Activated naive CD4-positive, alpha-beta T cell treated with anti-CD3 and anti-CD28 coated beads, Interleukin-2, amount 50 U/mL, for 24 hours (primary cell): Measurements from ENCODE around the gene TMEM117.
"Not testable (repeated sequence)": the region's sequence is repeated elsewhere in the genome, so short reads cannot be mapped to it uniquely, and the experiment has no call there.

Source experiments
- H3K27ac Mint-ChIP-seq: one replicate; pipeline ENCODE4 v1.8.0; 2021; ENCODE audit warnings: mild to moderate bottlenecking, mixed read lengths
- H3K27me3 Mint-ChIP-seq: one replicate; pipeline ENCODE4 v1.8.0; 2021; ENCODE audit warnings: mixed read lengths
- H3K36me3 Mint-ChIP-seq: one replicate; pipeline ENCODE4 v1.8.0; 2021; ENCODE audit warnings: mixed read lengths
- H3K4me1 Mint-ChIP-seq: one replicate; pipeline ENCODE4 v1.8.0; 2021; ENCODE audit warnings: mixed read lengths
- H3K4me3 Mint-ChIP-seq: one replicate; pipeline ENCODE4 v1.8.0; 2021; ENCODE audit warnings: mild to moderate bottlenecking, mixed read lengths
- H3K9me3 Mint-ChIP-seq: one replicate; pipeline ENCODE4 v1.8.0; 2021; ENCODE audit warnings: mixed read lengths

The TMEM117 gene

GRCh38 chr12:44036875-44037443, 201.1 kb downstream of the TMEM117 start:
- peaks cover 5% of the 10 kb centered on the region for H3K36me3 Mint-ChIP-seq
- H3K4me3 Mint-ChIP-seq: no peak overlapping the region
- H3K4me1 Mint-ChIP-seq: no peaks in the 10 kb centered on the region
- no peak overlapping the region for H3K27ac Mint-ChIP-seq
- H3K27me3 Mint-ChIP-seq: no peaks in the 10 kb centered on the region
- no peaks in the 10 kb centered on the region for H3K9me3 Mint-ChIP-seq

- Mint-ChIP-seq H3K27ac (no peak overlapping the region), H3K27me3 (no peaks in the 10 kb centered on the region), H3K4me3 (no peak overlapping the region), H3K4me1 (no peaks in the 10 kb centered on the region), H3K9me3 (no peaks in the 10 kb centered on the region), H3K36me3 (peaks cover 3% of the 10 kb centered on the region)
These were observed 202.5 kb downstream of the TMEM117 start for GRCh38 chr12:44038411-44038810.

GRCh38 chr12:44044491-44044890, 208.6 kb downstream of the TMEM117 start:
- H3K27me3 Mint-ChIP-seq, H3K9me3 Mint-ChIP-seq, H3K4me3 Mint-ChIP-seq, H3K27ac Mint-ChIP-seq, H3K4me1 Mint-ChIP-seq: not testable (repeated sequence)
- H3K36me3 Mint-ChIP-seq: peaks cover 13% of the 10 kb centered on the region

- Mint-ChIP-seq H3K9me3 (no peaks in the 10 kb centered on the region), H3K27me3 (no peaks in the 10 kb centered on the region), H3K4me1 (no peaks in the 10 kb centered on the region), H3K4me3 (no peak overlapping the region), H3K27ac (no peak overlapping the region), H3K36me3 (peaks cover 11% of the 10 kb centered on the region)
These were observed 211.0 kb downstream of the TMEM117 start for GRCh38 chr12:44046732-44047417.

GRCh38 chr12:44052554-44052953, 216.7 kb downstream of the TMEM117 start:
- Mint-ChIP-seq H3K4me1 (no peaks in the 10 kb centered on the region), H3K4me3 (no peak overlapping the region), H3K36me3 (peaks cover 1% of the 10 kb centered on the region), H3K27ac (no peak overlapping the region), H3K9me3 (no peaks in the 10 kb centered on the region), H3K27me3 (no peaks in the 10 kb centered on the region)

- Mint-ChIP-seq H3K9me3 (no peaks in the 10 kb centered on the region), H3K4me3 (no peak overlapping the region), H3K36me3 (peaks cover 1% of the 10 kb centered on the region), H3K27me3 (no peaks in the 10 kb centered on the region), H3K27ac (no peak overlapping the region), H3K4me1 (peaks cover under 1% of the 10 kb centered on the region)
These were observed 217.8 kb downstream of the TMEM117 start for GRCh38 chr12:44053549-44054127.

- Mint-ChIP-seq H3K9me3 (no peaks in the 10 kb centered on the region), H3K27ac (no peak overlapping the region), H3K4me3 (no peak overlapping the region), H3K27me3 (no peaks in the 10 kb centered on the region), H3K4me1 (peaks cover 4% of the 10 kb centered on the region), H3K36me3 (no peaks in the 10 kb centered on the region)
These were observed 218.4 kb downstream of the TMEM117 start for GRCh38 chr12:44054281-44054680.

GRCh38 chr12:44058366-44058765, 222.5 kb downstream of the TMEM117 start:
- H3K4me1 Mint-ChIP-seq: peaks cover 4% of the 10 kb centered on the region
- no peak overlapping the region for H3K27ac Mint-ChIP-seq
- no peaks in the 10 kb centered on the region for H3K27me3 Mint-ChIP-seq
- no peak overlapping the region for H3K4me3 Mint-ChIP-seq
- H3K9me3 Mint-ChIP-seq: no peaks in the 10 kb centered on the region
- H3K36me3 Mint-ChIP-seq: no peaks in the 10 kb centered on the region

GRCh38 chr12:44059476-44059875, 223.6 kb downstream of the TMEM117 start:
- Mint-ChIP-seq H3K36me3 (no peaks in the 10 kb centered on the region), H3K27ac (no peak overlapping the region), H3K9me3 (no peaks in the 10 kb centered on the region), H3K27me3 (no peaks in the 10 kb centered on the region), H3K4me1 (peaks cover 4% of the 10 kb centered on the region), H3K4me3 (no peak overlapping the region)

GRCh38 chr12:44063671-44064070, 227.8 kb downstream of the TMEM117 start:
- Mint-ChIP-seq H3K4me3 (no peak overlapping the region), H3K4me1 (peaks cover 3% of the 10 kb centered on the region), H3K27me3 (no peaks in the 10 kb centered on the region), H3K9me3 (no peaks in the 10 kb centered on the region), H3K36me3 (no peaks in the 10 kb centered on the region), H3K27ac (no peak overlapping the region)

- Mint-ChIP-seq H3K36me3 (peaks cover 4% of the 10 kb centered on the region), H3K4me3 (no peak overlapping the region), H3K9me3 (no peaks in the 10 kb centered on the region), H3K4me1 (no peaks in the 10 kb centered on the region), H3K27me3 (no peaks in the 10 kb centered on the region), H3K27ac (no peak overlapping the region)
These were observed 241.0 kb downstream of the TMEM117 start for GRCh38 chr12:44076871-44077270.

GRCh38 chr12:44077294-44077693, 241.4 kb downstream of the TMEM117 start:
- Mint-ChIP-seq H3K4me1 (no peaks in the 10 kb centered on the region), H3K27ac (no peak overlapping the region), H3K4me3 (no peak overlapping the region), H3K27me3 (no peaks in the 10 kb centered on the region), H3K36me3 (peaks cover 4% of the 10 kb centered on the region), H3K9me3 (no peaks in the 10 kb centered on the region)

GRCh38 chr12:44078273-44078672, 242.4 kb downstream of the TMEM117 start:
- H3K36me3 Mint-ChIP-seq: peaks cover 4% of the 10 kb centered on the region
- no peaks in the 10 kb centered on the region for H3K9me3 Mint-ChIP-seq
- H3K4me1 Mint-ChIP-seq: no peaks in the 10 kb centered on the region
- no peak overlapping the region for H3K4me3 Mint-ChIP-seq
- H3K27ac Mint-ChIP-seq: no peak overlapping the region
- no peaks in the 10 kb centered on the region for H3K27me3 Mint-ChIP-seq

- Mint-ChIP-seq H3K27ac (no peak overlapping the region), H3K36me3 (peaks cover 10% of the 10 kb centered on the region), H3K4me1 (no peaks in the 10 kb centered on the region), H3K9me3 (no peaks in the 10 kb centered on the region), H3K4me3 (no peak overlapping the region), H3K27me3 (no peaks in the 10 kb centered on the region)
These were observed 252.8 kb downstream of the TMEM117 start for GRCh38 chr12:44088647-44089046.

GRCh38 chr12:44091948-44092606, 256.2 kb downstream of the TMEM117 start:
- Mint-ChIP-seq H3K27me3 (no peaks in the 10 kb centered on the region), H3K9me3 (peaks cover 6% of the 10 kb centered on the region), H3K4me1 (no peaks in the 10 kb centered on the region), H3K4me3 (no peak overlapping the region), H3K27ac (no peak overlapping the region), H3K36me3 (peaks cover 15% of the 10 kb centered on the region)

GRCh38 chr12:44098786-44099185, 262.9 kb downstream of the TMEM117 start:
- Mint-ChIP-seq H3K36me3 (peaks cover 6% of the 10 kb centered on the region), H3K27ac (no peak overlapping the region), H3K4me1 (peaks cover 4% of the 10 kb centered on the region), H3K9me3 (peaks cover 6% of the 10 kb centered on the region), H3K27me3 (no peaks in the 10 kb centered on the region), H3K4me3 (no peak overlapping the region)
